GM19438 (cell line): ENCODE measurements around the gene KRT36.

Experiments
- ATAC-seq: cut with Tn5 transposase; IDR thresholded peaks from one replicate; pipeline ENCODE4 v1.9.1; 2021; ENCODE audit warnings: low read depth; ENCODE audit not compliant: unreplicated experiment

Gene KRT36

GRCh38 chr17:41444186-41444585, 45.5 kb downstream of the KRT36 start:
- no peak for ATAC-seq

- no peak for ATAC-seq
Observed at GRCh38 chr17:41442739-41443138, 47.0 kb downstream of the KRT36 start.

- no peak for ATAC-seq
Observed at GRCh38 chr17:41440531-41441033, 49.1 kb downstream of the KRT36 start, which contains the start of gene KRT38. KRT38 (minus strand) TSS chr17:41440983; CDS start chr17:41440921, 62 bp downstream.

GRCh38 chr17:41439375-41439774, 50.3 kb downstream of the KRT36 start:
- no peak for ATAC-seq

- ATAC-seq, result no peak
Observed at GRCh38 chr17:41437769-41438168, 51.9 kb downstream of the KRT36 start.

- no peak for ATAC-seq
Observed at GRCh38 chr17:41437254-41437653, 52.5 kb downstream of the KRT36 start.
